HepG2 (cell line): ENCODE measurements around the gene GRAP. TPM values are rescaled to one million over a fixed set of nuclear protein-coding genes. Genes with fewer than 3 reads are reported as not detected.

Experiments used
- CCAR2 ChIP-seq: fragments of 200-400 bp; formaldehyde crosslinking; optimal IDR thresholded peaks from 2 replicates; pipeline ENCODE3; 2018; ENCODE audit warnings: low read depth, mild to moderate bottlenecking, low read length, moderate library complexity
- FOXK1 ChIP-seq: sonication (generic); formaldehyde crosslinking; IDR thresholded peaks from 2 replicates; pipeline ENCODE4 v1.4.0; 2020; ENCODE audit warnings: low read depth, missing genetic modification reagents, borderline replicate concordance
- MAFK ChIP-seq, 2 experiments: IDR thresholded peaks in 1 of 2; conservative IDR thresholded peaks in 1 of 2; 2 replicates each; pipeline ENCODE4 v1.6.1; 2011; ENCODE audit warnings: improper control_type of control experiment in 2 of 2, low read length in 2 of 2
- PAF1 ChIP-seq: IDR thresholded peaks from 2 replicates; pipeline ENCODE4 v1.6.1; 2016; ENCODE audit warnings: missing genetic modification reagents, missing compliant biosample characterization
- PHF8 ChIP-seq: sonication (generic); formaldehyde crosslinking; IDR thresholded peaks from 2 replicates; pipeline ENCODE4 v1.5.0; 2020; ENCODE audit warnings: missing genetic modification reagents
- RBM39 ChIP-seq: fragments of 200-400 bp; formaldehyde crosslinking; IDR thresholded peaks from one replicate; pipeline ENCODE4 v1.6.1; 2018; ENCODE audit warnings: antibody characterized with exemption, mild to moderate bottlenecking, low read depth, low read length; ENCODE audit not compliant: poor library complexity, severe bottlenecking
- SALL2 ChIP-seq: sonication (generic); formaldehyde crosslinking; IDR thresholded peaks from 2 replicates; pipeline ENCODE4 v1.8.1; 2023; ENCODE audit warnings: mild to moderate bottlenecking, missing genetic modification reagents, inconsistent platforms
- U2AF2 ChIP-seq: fragments of 200-400 bp; formaldehyde crosslinking; IDR thresholded peaks from 2 replicates; pipeline ENCODE4 v1.6.1; 2017; ENCODE audit warnings: low read depth, mild to moderate bottlenecking, low read length
- XBP1 ChIP-seq: sonication (generic); formaldehyde crosslinking; IDR thresholded peaks from 2 replicates; pipeline ENCODE4 v1.5.0; 2020; ENCODE audit warnings: missing genetic modification reagents
- ZBTB8A ChIP-seq: sonication (generic); formaldehyde crosslinking; IDR thresholded peaks from 2 replicates; pipeline ENCODE4 v1.4.0; 2020; ENCODE audit warnings: mild to moderate bottlenecking, low read depth, missing genetic modification reagents, borderline replicate concordance
- ZC3H13 ChIP-seq: sonication (generic); formaldehyde crosslinking; IDR thresholded peaks from 2 replicates; pipeline ENCODE4 v1.8.1; 2023; ENCODE audit warnings: mild to moderate bottlenecking, missing genetic modification reagents, moderate library complexity
- ZEB1 ChIP-seq: IDR thresholded peaks from 2 replicates; pipeline ENCODE4 v1.6.1; 2012; ENCODE audit warnings: mild to moderate bottlenecking, low read depth, inconsistent platforms; ENCODE audit not compliant: insufficient replicate concordance
- ZFP36L2 ChIP-seq: sonication (generic); formaldehyde crosslinking; IDR thresholded peaks from 2 replicates; pipeline ENCODE4 v1.4.0; 2020; ENCODE audit warnings: missing genetic modification reagents
- ZNF878 ChIP-seq: sonication (generic); formaldehyde crosslinking; IDR thresholded peaks from 2 replicates; pipeline ENCODE4 v1.8.1; 2023; ENCODE audit warnings: mild to moderate bottlenecking, missing genetic modification reagents, moderate library complexity
- ZNF883 ChIP-seq: sonication (generic); formaldehyde crosslinking; IDR thresholded peaks from 2 replicates; pipeline ENCODE4 v1.5.1; 2020; ENCODE audit warnings: mild to moderate bottlenecking, missing genetic modification reagents; ENCODE audit errors: not compliant biosample characterization
- ZSCAN31 ChIP-seq: sonication (generic); formaldehyde crosslinking; IDR thresholded peaks from 2 replicates; pipeline ENCODE4 v1.5.0; 2020; ENCODE audit warnings: low read depth, mild to moderate bottlenecking, missing genetic modification reagents
- polyA plus RNA-seq, 8 experiments: library from polyadenylated mRNA; depleted of rRNA in 3 of 8; stranded (reverse) in 7 of 8; unstranded in 1 of 8; fragments of >200 nt; fragmentation: Illumina TruSeq in 4 of 8; extraction: Trizol in 4 of 8; gene quantifications; 2 replicates each; pipeline versions ENCODE4 v1.2.1 to v1.2.3, GENCODE V29; 2011 to 2016; ENCODE audit warnings: low read depth in 4 of 8, missing spikeins in 1 of 8, mixed read lengths in 1 of 8; ENCODE audit not compliant: insufficient read depth in 1 of 8
- total RNA-seq, 5 experiments: library from RNA; depleted of rRNA; stranded (reverse); fragments of >200 nt; fragmentation: Illumina TruSeq; extraction: Trizol; gene quantifications; 2 replicates each; pipeline ENCODE4 v1.2.3, GENCODE V29; 2016; ENCODE audit warnings: low read depth in 1 of 5
- TF ChIP-seq, protein P1 (sequence below): sonication (generic); formaldehyde crosslinking; IDR thresholded peaks from 2 replicates; pipeline ENCODE4 v1.5.0; 2020; ENCODE audit warnings: missing genetic modification reagents
- TF ChIP-seq, protein P2 (sequence below): sonication (generic); formaldehyde crosslinking; IDR thresholded peaks from 2 replicates; pipeline ENCODE4 v1.4.0; 2020; ENCODE audit warnings: missing genetic modification reagents
- TF ChIP-seq, protein P3 (sequence below): sonication (generic); formaldehyde crosslinking; IDR thresholded peaks from 2 replicates; pipeline ENCODE4 v1.5.0; 2020; ENCODE audit warnings: mild to moderate bottlenecking, missing genetic modification reagents
- TF ChIP-seq, protein P4 (sequence below): IDR thresholded peaks from 2 replicates; pipeline ENCODE4 v1.6.1; 2018; ENCODE audit warnings: missing genetic modification reagents, mild to moderate bottlenecking, missing compliant biosample characterization
- TF ChIP-seq, protein P5 (sequence below): sonication (generic); formaldehyde crosslinking; IDR thresholded peaks from 2 replicates; pipeline ENCODE4 v1.5.0; 2020; ENCODE audit warnings: missing genetic modification reagents, mild to moderate bottlenecking, borderline replicate concordance

Gene GRAP
- total and polyA plus RNA-seq, 2 of the 13 experiments (the other 11 are each of a cell fraction or from before 2014, with no cell fraction given) = 0.77 to 1.7 TPM

DNA sequence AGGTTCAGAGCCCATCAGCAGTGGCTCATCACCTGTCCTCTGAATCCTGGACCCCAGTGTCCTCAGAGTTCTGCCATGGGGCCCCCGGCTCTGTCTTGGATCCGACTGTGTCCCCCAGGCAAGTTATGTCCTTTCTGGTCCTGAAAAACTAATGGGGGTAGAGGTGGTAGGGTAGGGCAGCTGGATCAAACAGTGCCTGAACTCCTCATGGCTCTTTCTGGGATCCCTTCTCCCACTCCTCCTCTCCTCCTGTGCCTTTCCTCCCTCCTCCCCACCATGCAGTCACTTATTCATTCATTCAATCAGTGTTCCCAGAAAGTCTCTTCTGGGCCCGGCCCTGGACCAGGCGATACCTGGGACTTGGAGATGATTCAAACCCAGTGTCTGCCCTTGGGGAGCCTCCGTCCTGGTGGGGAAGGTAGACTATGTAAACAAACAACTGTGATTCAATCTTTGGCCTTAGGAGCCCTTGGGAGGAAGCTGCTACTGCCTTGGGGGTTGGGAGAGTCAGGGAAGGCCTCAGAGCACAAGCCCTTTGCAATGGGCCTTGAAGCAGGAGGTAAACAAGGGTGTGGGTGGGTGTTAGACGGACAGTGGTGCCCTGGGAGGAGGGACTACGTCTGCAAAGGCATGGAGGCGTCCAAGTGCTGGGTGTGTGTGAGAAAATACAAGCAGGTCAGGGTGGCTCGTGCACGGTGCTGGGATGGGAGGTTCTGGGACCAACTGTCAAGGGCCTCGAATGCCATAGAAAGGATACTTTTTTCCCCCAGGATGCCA is 35.8 kb downstream of the GRAP start (continued):
- TF ChIP-seq, protein P1, sequence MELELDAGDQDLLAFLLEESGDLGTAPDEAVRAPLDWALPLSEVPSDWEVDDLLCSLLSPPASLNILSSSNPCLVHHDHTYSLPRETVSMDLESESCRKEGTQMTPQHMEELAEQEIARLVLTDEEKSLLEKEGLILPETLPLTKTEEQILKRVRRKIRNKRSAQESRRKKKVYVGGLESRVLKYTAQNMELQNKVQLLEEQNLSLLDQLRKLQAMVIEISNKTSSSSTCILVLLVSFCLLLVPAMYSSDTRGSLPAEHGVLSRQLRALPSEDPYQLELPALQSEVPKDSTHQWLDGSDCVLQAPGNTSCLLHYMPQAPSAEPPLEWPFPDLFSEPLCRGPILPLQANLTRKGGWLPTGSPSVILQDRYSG (CRISPR knock-in tag) = no peak
- no peak for TF ChIP-seq ZFP36L2 (CRISPR knock-in tag)
- no peak for TF ChIP-seq ZEB1
- TF ChIP-seq XBP1 (CRISPR knock-in tag) = no peak
- TF ChIP-seq, protein P2, sequence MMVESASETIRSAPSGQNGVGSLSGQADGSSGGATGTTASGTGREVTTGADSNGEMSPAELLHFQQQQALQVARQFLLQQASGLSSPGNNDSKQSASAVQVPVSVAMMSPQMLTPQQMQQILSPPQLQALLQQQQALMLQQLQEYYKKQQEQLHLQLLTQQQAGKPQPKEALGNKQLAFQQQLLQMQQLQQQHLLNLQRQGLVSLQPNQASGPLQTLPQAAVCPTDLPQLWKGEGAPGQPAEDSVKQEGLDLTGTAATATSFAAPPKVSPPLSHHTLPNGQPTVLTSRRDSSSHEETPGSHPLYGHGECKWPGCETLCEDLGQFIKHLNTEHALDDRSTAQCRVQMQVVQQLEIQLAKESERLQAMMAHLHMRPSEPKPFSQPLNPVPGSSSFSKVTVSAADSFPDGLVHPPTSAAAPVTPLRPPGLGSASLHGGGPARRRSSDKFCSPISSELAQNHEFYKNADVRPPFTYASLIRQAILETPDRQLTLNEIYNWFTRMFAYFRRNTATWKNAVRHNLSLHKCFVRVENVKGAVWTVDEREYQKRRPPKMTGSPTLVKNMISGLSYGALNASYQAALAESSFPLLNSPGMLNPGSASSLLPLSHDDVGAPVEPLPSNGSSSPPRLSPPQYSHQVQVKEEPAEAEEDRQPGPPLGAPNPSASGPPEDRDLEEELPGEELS (CRISPR knock-in tag) = peak; percentile 62
- no peak for TF ChIP-seq ZNF883
- TF ChIP-seq, protein P3, sequence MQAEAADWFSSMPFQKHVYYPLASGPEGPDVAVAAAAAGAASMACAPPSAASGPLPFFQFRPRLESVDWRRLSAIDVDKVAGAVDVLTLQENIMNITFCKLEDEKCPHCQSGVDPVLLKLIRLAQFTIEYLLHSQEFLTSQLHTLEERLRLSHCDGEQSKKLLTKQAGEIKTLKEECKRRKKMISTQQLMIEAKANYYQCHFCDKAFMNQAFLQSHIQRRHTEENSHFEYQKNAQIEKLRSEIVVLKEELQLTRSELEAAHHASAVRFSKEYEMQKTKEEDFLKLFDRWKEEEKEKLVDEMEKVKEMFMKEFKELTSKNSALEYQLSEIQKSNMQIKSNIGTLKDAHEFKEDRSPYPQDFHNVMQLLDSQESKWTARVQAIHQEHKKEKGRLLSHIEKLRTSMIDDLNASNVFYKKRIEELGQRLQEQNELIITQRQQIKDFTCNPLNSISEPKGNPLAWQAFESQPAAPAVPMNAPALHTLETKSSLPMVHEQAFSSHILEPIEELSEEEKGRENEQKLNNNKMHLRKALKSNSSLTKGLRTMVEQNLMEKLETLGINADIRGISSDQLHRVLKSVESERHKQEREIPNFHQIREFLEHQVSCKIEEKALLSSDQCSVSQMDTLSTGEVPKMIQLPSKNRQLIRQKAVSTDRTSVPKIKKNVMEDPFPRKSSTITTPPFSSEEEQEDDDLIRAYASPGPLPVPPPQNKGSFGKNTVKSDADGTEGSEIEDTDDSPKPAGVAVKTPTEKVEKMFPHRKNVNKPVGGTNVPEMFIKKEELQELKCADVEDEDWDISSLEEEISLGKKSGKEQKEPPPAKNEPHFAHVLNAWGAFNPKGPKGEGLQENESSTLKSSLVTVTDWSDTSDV (CRISPR knock-in tag) = no peak
- TF ChIP-seq, protein P4, sequence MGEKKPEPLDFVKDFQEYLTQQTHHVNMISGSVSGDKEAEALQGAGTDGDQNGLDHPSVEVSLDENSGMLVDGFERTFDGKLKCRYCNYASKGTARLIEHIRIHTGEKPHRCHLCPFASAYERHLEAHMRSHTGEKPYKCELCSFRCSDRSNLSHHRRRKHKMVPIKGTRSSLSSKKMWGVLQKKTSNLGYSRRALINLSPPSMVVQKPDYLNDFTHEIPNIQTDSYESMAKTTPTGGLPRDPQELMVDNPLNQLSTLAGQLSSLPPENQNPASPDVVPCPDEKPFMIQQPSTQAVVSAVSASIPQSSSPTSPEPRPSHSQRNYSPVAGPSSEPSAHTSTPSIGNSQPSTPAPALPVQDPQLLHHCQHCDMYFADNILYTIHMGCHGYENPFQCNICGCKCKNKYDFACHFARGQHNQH (CRISPR knock-in tag) = 0 out of 2 replicates have a peak, but pooled peaks have one; percentile 19
- TF ChIP-seq ZC3H13 (CRISPR knock-in tag) = no peak
- TF ChIP-seq FOXK1 (CRISPR knock-in tag) = peak; percentile 80; the same call in 1 of the 2 replicates
- TF ChIP-seq U2AF2 = no peak
- TF ChIP-seq SALL2 = no peak
- TF ChIP-seq CCAR2 = no peak
- no peak for TF ChIP-seq ZSCAN31 (CRISPR knock-in tag)
- TF ChIP-seq PHF8 (CRISPR knock-in tag) = no peak
- no peak for TF ChIP-seq MAFK (conservative IDR thresholded peaks at IDR 0.05 in 1 of 2, IDR thresholded peaks at IDR 0.05 in 1 of 2; ENCODE audit: low read length in 2 of 2)
- no peak for TF ChIP-seq PAF1 (CRISPR knock-in tag)
- TF ChIP-seq, protein P5, sequence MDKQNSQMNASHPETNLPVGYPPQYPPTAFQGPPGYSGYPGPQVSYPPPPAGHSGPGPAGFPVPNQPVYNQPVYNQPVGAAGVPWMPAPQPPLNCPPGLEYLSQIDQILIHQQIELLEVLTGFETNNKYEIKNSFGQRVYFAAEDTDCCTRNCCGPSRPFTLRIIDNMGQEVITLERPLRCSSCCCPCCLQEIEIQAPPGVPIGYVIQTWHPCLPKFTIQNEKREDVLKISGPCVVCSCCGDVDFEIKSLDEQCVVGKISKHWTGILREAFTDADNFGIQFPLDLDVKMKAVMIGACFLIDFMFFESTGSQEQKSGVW (CRISPR knock-in tag) = no peak
- no peak for TF ChIP-seq RBM39
- TF ChIP-seq ZBTB8A (CRISPR knock-in tag) = no peak
- TF ChIP-seq ZNF878 (CRISPR knock-in tag) = no peak
